Ectodermal cell (in vitro differentiated cells): ENCODE measurements around the gene IFITM1.
"Not testable (repeated sequence)": the region's sequence is repeated elsewhere in the genome, so short reads cannot be mapped to it uniquely, and the experiment has no call there.

ENCODE experiments used
- H3K27ac ChIP-seq: 2 replicates; pipeline ENCODE4 v1.7.0; 2013; ENCODE audit warnings: mild to moderate bottlenecking, low read depth, low read length; ENCODE audit not compliant: insufficient read depth, poor library complexity, severe bottlenecking
- H3K27me3 ChIP-seq: 2 replicates; pipeline ENCODE4 v1.7.0; 2013; ENCODE audit warnings: mild to moderate bottlenecking, low read length; ENCODE audit not compliant: insufficient read depth, control insufficient read depth, poor library complexity, severe bottlenecking
- H3K36me3 ChIP-seq: one replicate; pipeline ENCODE4 v1.7.0; 2013; ENCODE audit warnings: low read length; ENCODE audit not compliant: control insufficient read depth, insufficient read depth
- H3K4me1 ChIP-seq: one replicate; pipeline ENCODE4 v1.7.0; 2013; ENCODE audit warnings: low read length; ENCODE audit not compliant: control insufficient read depth, insufficient read depth
- H3K4me3 ChIP-seq: 2 replicates; pipeline ENCODE4 v1.7.0; 2013; ENCODE audit warnings: low read depth, low read length, control low read depth; ENCODE audit not compliant: insufficient read depth
- H3K9me3 ChIP-seq: 2 replicates; pipeline ENCODE4 v1.7.0; 2013; ENCODE audit warnings: mild to moderate bottlenecking, low read length, moderate library complexity; ENCODE audit not compliant: control insufficient read depth
- WGBS, 2 experiments: methylation state at CpG; one replicate each; pipeline ENCODE4 v1.1.7; 2013; ENCODE audit warnings: missing lambda C conversion rate in 2 of 2; 5-methylcytosine and 5-hydroxymethylcytosine counted together

Gene IFITM1

DNA sequence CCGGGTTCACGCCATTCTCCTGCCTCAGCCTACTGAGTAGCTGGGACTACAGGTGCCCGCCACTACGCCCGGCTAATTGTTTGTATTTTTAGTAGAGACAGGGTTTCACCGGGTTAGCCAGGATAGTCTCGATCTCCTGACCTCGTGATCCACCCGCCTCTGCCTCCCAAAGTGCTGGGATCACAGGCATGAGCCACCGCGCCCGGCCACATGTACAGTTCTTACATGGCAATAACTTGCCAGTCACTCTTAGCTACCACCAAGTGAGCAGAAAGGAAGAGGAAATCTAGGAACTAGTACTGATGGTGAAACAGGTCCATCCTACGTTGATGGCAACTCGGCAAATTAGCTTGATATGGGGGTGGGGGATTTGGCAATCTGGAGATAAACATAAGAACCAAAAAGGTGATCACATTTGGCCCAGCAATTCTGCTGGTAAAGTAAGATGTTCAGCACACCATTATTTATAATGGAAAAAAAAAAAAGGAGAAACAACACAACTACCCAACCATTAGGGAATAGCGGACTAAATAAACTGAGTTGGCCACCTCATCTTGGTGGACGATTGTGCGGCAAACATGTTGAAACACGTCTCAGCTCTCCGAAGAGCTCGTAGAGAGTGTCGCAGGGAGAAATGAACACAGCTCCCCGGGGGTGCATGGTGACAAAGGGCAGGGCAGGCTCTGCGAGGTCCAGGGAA lies 30.3 kb upstream of the IFITM1 start:
- no peak overlapping the region for H3K27ac ChIP-seq
- H3K4me3 ChIP-seq, result no peak overlapping the region
- WGBS, 2 experiments, result 91% methylated on average over 23 of the region's 23 CpGs
- peaks cover 70% of the 10 kb centered on the region for H3K27me3 ChIP-seq
- no peaks in the 10 kb centered on the region for H3K9me3 ChIP-seq
- no peaks in the 10 kb centered on the region for H3K4me1 ChIP-seq
- H3K36me3 ChIP-seq, result no peaks in the 10 kb centered on the region

- H3K36me3 ChIP-seq, result no peaks in the 10 kb centered on the region
- no peak overlapping the region for H3K4me3 ChIP-seq
- 88 to 90% methylated on average over 24 of the region's 24 CpGs for WGBS, 2 experiments
- H3K27me3 ChIP-seq, result peaks cover 66% of the 10 kb centered on the region
- H3K4me1 ChIP-seq, result no peaks in the 10 kb centered on the region
- no peak overlapping the region for H3K27ac ChIP-seq
- no peaks in the 10 kb centered on the region for H3K9me3 ChIP-seq
Observed at GRCh38 chr11:284105-285020, 29.5 kb upstream of the IFITM1 start.

GRCh38 chr11:285021-285893 lies 28.6 kb upstream of the IFITM1 start:
- no peak overlapping the region for H3K27ac ChIP-seq
- no peak overlapping the region for H3K4me3 ChIP-seq
- H3K4me1 ChIP-seq, result no peaks in the 10 kb centered on the region
- 88 to 89% methylated on average over 29 of the region's 29 CpGs for WGBS, 2 experiments
- no peaks in the 10 kb centered on the region for H3K36me3 ChIP-seq
- H3K27me3 ChIP-seq, result peaks cover 61% of the 10 kb centered on the region
- no peaks in the 10 kb centered on the region for H3K9me3 ChIP-seq

DNA sequence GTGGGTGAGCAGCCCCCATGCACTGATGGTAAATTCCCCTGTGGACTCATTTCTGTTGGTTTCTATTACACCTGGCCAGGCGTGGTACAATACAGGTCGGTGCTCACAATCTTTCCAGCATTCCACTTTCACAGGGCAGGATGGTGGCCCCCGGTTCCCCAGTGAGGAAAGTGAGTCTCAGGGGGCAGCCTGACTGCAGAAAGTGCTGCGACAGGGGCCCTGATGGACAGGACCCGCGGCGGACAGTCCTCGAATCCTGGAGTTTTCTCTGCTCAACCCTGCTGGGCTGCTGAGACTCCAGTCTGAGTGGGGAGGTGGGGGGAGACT lies 28.0 kb upstream of the IFITM1 start:
- no peaks in the 10 kb centered on the region for H3K36me3 ChIP-seq
- H3K9me3 ChIP-seq, result no peaks in the 10 kb centered on the region
- 93 to 95% methylated on average over 8 of the region's 8 CpGs for WGBS, 2 experiments
- H3K27me3 ChIP-seq, result peaks cover 55% of the 10 kb centered on the region
- H3K27ac ChIP-seq, result no peak overlapping the region
- H3K4me1 ChIP-seq, result no peaks in the 10 kb centered on the region
- H3K4me3 ChIP-seq, result no peak overlapping the region

GRCh38 chr11:286977-287820 lies 26.6 kb upstream of the IFITM1 start:
- H3K27me3 ChIP-seq, result peaks cover 42% of the 10 kb centered on the region
- not testable (repeated sequence) for H3K4me3 ChIP-seq, H3K36me3 ChIP-seq, H3K27ac ChIP-seq, H3K4me1 ChIP-seq, H3K9me3 ChIP-seq
- 93% methylated on average over 25 of the region's 27 CpGs for WGBS, 2 experiments

DNA sequence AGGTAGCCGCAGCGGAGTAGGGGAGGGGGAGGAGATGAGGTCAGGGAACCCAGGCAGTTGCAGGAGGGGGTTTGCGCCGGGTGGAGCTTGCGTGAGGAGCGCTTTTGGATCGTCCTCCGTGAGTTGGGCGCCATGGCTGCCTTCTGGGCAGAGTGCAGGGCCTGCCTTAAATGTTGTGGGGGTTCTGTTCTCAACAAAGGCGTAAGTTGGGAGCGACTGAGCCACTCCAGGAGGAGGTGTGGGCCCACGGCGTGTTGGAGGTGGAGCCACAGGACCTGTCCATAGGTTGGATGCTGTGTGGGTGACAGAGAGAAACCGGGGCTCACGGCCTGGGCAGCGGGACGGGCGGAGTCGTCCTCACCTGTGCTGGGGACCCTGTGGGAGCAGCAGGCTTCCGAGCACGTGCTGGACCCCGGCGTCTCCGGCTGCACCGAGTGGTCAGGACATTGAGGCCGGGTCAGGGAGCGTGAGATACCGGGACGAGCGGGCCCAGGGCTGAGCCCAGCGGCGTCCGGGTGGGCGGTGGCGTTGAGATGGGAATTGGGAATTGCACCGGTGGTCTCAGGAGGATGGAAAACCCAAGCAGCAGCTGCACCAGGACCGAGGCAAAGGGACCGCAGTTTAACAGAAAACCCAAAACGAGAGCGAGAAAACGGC lies 25.9 kb upstream of the IFITM1 start:
- Histone ChIP-seq H3K27ac (no peak overlapping the region), H3K9me3 (no peaks in the 10 kb centered on the region), H3K4me3 (peak overlapping the region; percentile 43), H3K27me3 (peaks cover 34% of the 10 kb centered on the region), H3K36me3 (no peaks in the 10 kb centered on the region), H3K4me1 (no peaks in the 10 kb centered on the region)
- WGBS, 2 experiments, result 40 to 44% methylated on average over 41 of the region's 41 CpGs

DNA sequence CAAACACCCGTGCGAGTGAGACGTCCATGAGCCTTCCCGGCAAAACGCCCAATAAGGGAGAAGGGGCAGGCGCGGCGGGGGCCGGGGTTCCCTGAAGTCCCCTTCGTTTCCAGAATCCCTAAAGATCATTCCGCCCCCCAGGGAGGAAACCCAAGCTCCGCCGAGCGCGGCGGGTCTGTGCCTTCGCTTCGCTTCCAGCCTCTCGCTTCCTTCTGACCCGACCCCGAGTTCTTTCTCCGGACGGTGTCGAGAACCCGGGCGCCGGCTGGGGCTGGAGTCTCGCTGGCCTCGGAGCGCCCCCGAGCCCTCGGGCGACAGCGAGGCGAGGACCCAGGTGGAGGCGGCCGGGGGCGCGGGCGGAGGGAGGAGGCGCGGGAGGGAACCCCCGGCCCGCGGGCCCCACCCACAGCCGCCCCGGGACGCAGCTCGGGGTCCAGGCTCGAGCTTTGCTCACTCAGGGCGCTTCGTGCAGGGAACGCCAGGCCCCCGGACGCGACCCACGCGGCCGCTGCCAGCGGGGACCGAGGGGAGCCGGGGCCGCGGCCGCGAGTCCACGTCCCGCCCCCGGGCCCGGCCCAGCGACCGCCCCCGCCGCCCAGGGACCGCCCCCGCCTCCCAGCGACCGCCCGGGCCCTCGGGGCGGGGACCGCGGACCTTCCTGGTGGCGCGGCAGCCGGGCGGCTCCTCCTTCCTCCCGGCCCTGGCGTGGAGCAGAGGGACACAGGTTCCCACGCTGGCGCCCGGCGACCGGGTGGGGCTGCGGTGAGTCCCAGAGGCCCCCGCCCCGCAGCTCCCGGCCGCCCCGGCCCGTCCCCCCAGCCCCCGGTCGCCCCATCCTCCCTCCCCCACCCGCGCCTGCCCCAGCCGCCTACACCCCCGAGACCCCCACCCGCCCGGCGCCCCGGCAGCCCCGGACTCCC lies 25.1 kb upstream of the IFITM1 start, which contains the start of gene PGGHG:
TSS of gene PGGHG (plus strand) at position 649 of the 920 bp plus-strand sequence. CDS start 691 bp downstream, outside the sequence.
- no peaks in the 10 kb centered on the region for H3K4me1 ChIP-seq
- peaks cover 32% of the 10 kb centered on the region for H3K27me3 ChIP-seq
- no peaks in the 10 kb centered on the region for H3K36me3 ChIP-seq
- H3K27ac ChIP-seq, result no peak within 1 kb of the TSS
- WGBS, 2 experiments, result 1% methylated on average over 99 to 100 of the region's 112 CpGs
- peak within 1 kb of the TSS; percentile 43 for H3K4me3 ChIP-seq
- H3K9me3 ChIP-seq, result no peaks in the 10 kb centered on the region

- Histone ChIP-seq H3K27ac (no peak overlapping the region), H3K27me3 (peaks cover 29% of the 10 kb centered on the region), H3K9me3 (no peaks in the 10 kb centered on the region), H3K4me1 (no peaks in the 10 kb centered on the region), H3K36me3 (no peaks in the 10 kb centered on the region), H3K4me3 (peak overlapping the region; percentile 43)
- 51 to 54% methylated on average over 9 to 10 of the region's 14 CpGs for WGBS, 2 experiments
Observed at GRCh38 chr11:289398-289711, 24.5 kb upstream of the IFITM1 start.
